HepG2 (cell line): Measurements from ENCODE around the gene CR1L. TPM values are rescaled to one million over a fixed set of nuclear protein-coding genes. Genes with fewer than 3 reads are reported as not detected.

Source experiments
- ATAC-seq: fragments of 200-7000 bp; cut with Tn5 transposase; 3 replicates; pipeline ENCODE4 v1.9.1; 2020; ENCODE audit warnings: mild to moderate bottlenecking, moderate library complexity
- BruUV-seq: library from RNA; stranded (reverse); fragments of 400-500 nt; replicated peaks from 2 replicates; lab custom pipeline; 2021; lab: Mats Ljungman, UMichigan
- CTCF ChIA-PET: fragments of 300-600 bp; formaldehyde crosslinking; extraction: SDS; loops from one replicate; lab custom pipeline; 2021; ENCODE audit warnings: low total read pairs, inconsistent platforms, low intra/inter-chr PET ratio; lab: Yijun Ruan, JAX
- POLR2A ChIA-PET: fragments of 350-600 bp; sonication (Branson Sonifier 250); formaldehyde crosslinking; loops from one replicate; lab custom pipeline; 2020; ENCODE audit warnings: antibody characterized with exemption, inconsistent platforms; lab: Yijun Ruan, JAX
- DNase-seq: peaks from one replicate; pipeline ENCODE4 v3.0.0-alpha.2; 2015; ENCODE audit warnings: low spot score
- FAIRE-seq: peaks from 3 replicates; lab custom pipeline; 2011; peaks lifted over from hg19 to GRCh38; lab: Jason Lieb, UNC
- H2AFZ ChIP-seq: one replicate; pipeline ENCODE4 v1.6.1; 2011; ENCODE audit warnings: low read length, inconsistent platforms
- H3K27ac ChIP-seq: fragments of 300-600 bp; 3 replicates; pipeline ENCODE4 v1.8.0; 2011; ENCODE audit warnings: mixed run types, mild to moderate bottlenecking, mixed read lengths, low read length, inconsistent platforms; ENCODE audit not compliant: insufficient read depth; ENCODE audit errors: extremely low read length
- H3K27me3 ChIP-seq, 2 experiments: fragments of 200-600 bp in 1 of 2; 2 replicates in 1 of 2; 3 replicates in 1 of 2; pipeline versions ENCODE4 v1.6.0 to v1.8.0; 2011; ENCODE audit warnings: low read length in 2 of 2, mild to moderate bottlenecking in 2 of 2, moderate library complexity in 2 of 2, inconsistent platforms in 1 of 2; ENCODE audit not compliant: insufficient read depth in 2 of 2, control insufficient read depth in 1 of 2
- H3K36me3 ChIP-seq, 2 experiments: fragments of 200-600 bp in 1 of 2; replicated peaks in 1 of 2; 2 replicates in 1 of 2; 3 replicates in 1 of 2; pipeline versions ENCODE4 v1.5.1 to v1.8.0; 2011; ENCODE audit warnings: low read length in 2 of 2, inconsistent platforms in 1 of 2; ENCODE audit not compliant: insufficient read depth in 2 of 2, control insufficient read depth in 1 of 2
- H3K4me1 ChIP-seq: 2 replicates; pipeline ENCODE4 v1.5.1; 2012; ENCODE audit warnings: low read length, inconsistent platforms; ENCODE audit not compliant: insufficient read depth
- H3K4me2 ChIP-seq: 2 replicates; pipeline ENCODE4 v1.6.0; 2011; ENCODE audit warnings: low read depth, low read length, inconsistent platforms
- H3K4me3 ChIP-seq, 3 experiments: fragments of 200-600 bp in 1 of 3; sonication (generic), shearing (Covaris generic) in 1 of 3; replicated peaks in 1 of 3; 2 replicates each; pipeline ENCODE4 v1.5.1; 2011 to 2016; ENCODE audit warnings: low read length in 3 of 3, inconsistent platforms in 2 of 3, low read depth in 2 of 3, mild to moderate bottlenecking in 2 of 3, control low read depth in 1 of 3, mixed read lengths in 1 of 3; ENCODE audit not compliant: insufficient read depth in 1 of 3
- H3K79me2 ChIP-seq: one replicate; pipeline ENCODE4 v1.6.1; 2011; ENCODE audit warnings: low read length, inconsistent platforms; ENCODE audit not compliant: insufficient read depth
- H3K9ac ChIP-seq: 2 replicates; pipeline ENCODE4 v1.6.0; 2011; ENCODE audit warnings: mild to moderate bottlenecking, low read depth, low read length, inconsistent platforms; ENCODE audit not compliant: insufficient read depth
- H3K9me3 ChIP-seq: 2 replicates; pipeline ENCODE4 v1.5.1; 2012; ENCODE audit warnings: mild to moderate bottlenecking, low read length
- H4K20me1 ChIP-seq: 2 replicates; pipeline ENCODE4 v1.6.0; 2011; ENCODE audit warnings: inconsistent platforms, mild to moderate bottlenecking, low read length, moderate library complexity; ENCODE audit not compliant: insufficient read depth
- NR0B2 ChIP-seq: sonication (generic); formaldehyde crosslinking; IDR thresholded peaks from 2 replicates; pipeline ENCODE4 v1.4.0; 2020; ENCODE audit warnings: mild to moderate bottlenecking, missing genetic modification reagents
- SIX1 ChIP-seq: sonication (generic); formaldehyde crosslinking; IDR thresholded peaks from 2 replicates; pipeline ENCODE4 v1.4.0; 2020; ENCODE audit warnings: missing genetic modification reagents, borderline replicate concordance
- SRSF1 ChIP-seq: fragments of 200-400 bp; formaldehyde crosslinking; optimal IDR thresholded peaks from 2 replicates; pipeline ENCODE3; 2017; ENCODE audit warnings: mild to moderate bottlenecking, low read depth, low read length, moderate library complexity
- TOPORS ChIP-seq: sonication (generic); formaldehyde crosslinking; IDR thresholded peaks from 2 replicates; pipeline ENCODE4 v1.8.0; 2023; ENCODE audit warnings: mild to moderate bottlenecking, missing genetic modification reagents
- ZSCAN20 ChIP-seq: sonication (generic); formaldehyde crosslinking; IDR thresholded peaks from 2 replicates; pipeline ENCODE4 v1.4.0; 2020; ENCODE audit warnings: missing genetic modification reagents, mild to moderate bottlenecking, borderline replicate concordance
- WGBS: methylation state at CpG from one replicate; pipeline ENCODE4 v1.1.6; 2017; ENCODE audit warnings: low lambda C conversion rate; 5-methylcytosine and 5-hydroxymethylcytosine counted together
- in situ Hi-C: cut with HindIII; loops from 2 replicates; pipeline ENCODE4 v1.10.0; 2017; ENCODE audit warnings: low pct_unique_long_range_greater_than_20kb; ENCODE audit not compliant: extremely low pct_ligation_motif_present
- intact Hi-C: fragments of 100-400 bp; cut with micrococcal nuclease; formaldehyde crosslinking; loops from one replicate; pipeline ENCODE4 v1.10.0; 2022; ENCODE audit not compliant: unreplicated experiment
- polyA plus RNA-seq, 8 experiments: library from polyadenylated mRNA; depleted of rRNA in 3 of 8; stranded (reverse) in 7 of 8; unstranded in 1 of 8; fragments of >200 nt; fragmentation: Illumina TruSeq in 4 of 8; extraction: Trizol in 4 of 8; gene quantifications; 2 replicates each; pipeline versions ENCODE4 v1.2.1 to v1.2.3, GENCODE V29; 2011 to 2016; ENCODE audit warnings: low read depth in 4 of 8, missing spikeins in 1 of 8, mixed read lengths in 1 of 8; ENCODE audit not compliant: insufficient read depth in 1 of 8
- total RNA-seq, 5 experiments: library from RNA; depleted of rRNA; stranded (reverse); fragments of >200 nt; fragmentation: Illumina TruSeq; extraction: Trizol; gene quantifications; 2 replicates each; pipeline ENCODE4 v1.2.3, GENCODE V29; 2016; ENCODE audit warnings: low read depth in 1 of 5

Gene CR1L
- total and polyA plus RNA-seq, 2 of the 13 experiments (the other 11 are each of a cell fraction or from before 2014, with no cell fraction given), result not detected

DNA sequence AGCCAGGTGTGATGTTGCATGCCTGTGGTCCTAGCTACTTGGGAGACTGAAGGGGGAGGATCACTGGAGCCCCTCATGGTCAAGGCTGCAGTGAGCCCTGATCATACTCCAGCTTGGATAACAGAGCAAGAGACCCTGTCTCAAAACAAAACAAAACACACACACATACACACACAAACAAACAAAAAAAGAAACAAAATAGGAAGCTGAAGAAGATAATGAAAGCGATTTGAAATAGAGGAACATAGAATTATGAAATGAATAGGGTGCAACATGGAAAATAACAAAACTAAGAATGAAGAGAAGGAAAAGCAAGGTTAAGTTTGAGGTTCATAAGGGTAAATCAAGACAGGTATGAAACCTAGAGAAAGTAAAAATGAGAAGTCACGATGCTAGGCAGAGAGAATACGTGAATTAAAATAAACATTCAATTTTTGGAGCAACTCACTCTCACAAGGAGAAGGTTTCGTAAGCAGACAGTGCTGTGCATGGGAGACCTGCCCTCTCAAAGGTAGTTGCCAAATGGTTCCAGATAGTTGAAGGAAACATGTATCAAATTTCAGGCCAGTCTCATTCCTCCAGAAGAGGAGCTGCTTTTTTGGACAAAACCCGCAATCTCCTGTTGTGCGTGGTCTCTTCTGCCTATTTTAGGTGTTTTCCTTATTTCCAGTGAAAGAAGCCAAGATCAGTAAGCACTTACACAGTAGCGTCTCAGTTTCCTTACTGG lies 110.2 kb downstream of the CR1L start:
- no TSS peak for BruUV-seq
- intact Hi-C loops, result no loop called here
- Histone ChIP-seq H3K9me3 (no peaks in the 10 kb centered on the region), H3K27ac (no peak overlapping the region), H4K20me1 (peaks cover 39% of the 10 kb centered on the region), H3K27me3 (no peaks in the 10 kb centered on the region; a peak in 1 of 5 replicates), H3K4me1 (peaks cover 42% of the 10 kb centered on the region), H3K4me3 (no peak overlapping the region; a peak in 1 of 6 replicates), H3K79me2 (peaks cover 73% of the 10 kb centered on the region), H3K36me3 (peaks cover 3 to 36% of the 10 kb centered on the region in 2 experiments), H2AFZ (no peak overlapping the region), H3K4me2 (peak overlapping the region; percentile 76), H3K9ac (no peak overlapping the region)
- ChIA-PET CTCF (no interaction called here), POLR2A (no interaction called here)
- in situ Hi-C loops, result no loop called here
- FAIRE-seq (no peak), ATAC-seq (no peak), DNase-seq (no peak)
- 86% methylated on average over 7 of the region's 7 CpGs for WGBS
- TF ChIP-seq TOPORS (CRISPR knock-in tag) (no peak), SRSF1 (no peak), SIX1 (CRISPR knock-in tag) (peak; percentile 76; the same call in 1 of the 2 replicates), NR0B2 (CRISPR knock-in tag) (no peak), ZSCAN20 (CRISPR knock-in tag) (no peak)
